ENCODE results near the gene SCCPDH.
"Not testable (repeated sequence)": the region's sequence is repeated elsewhere in the genome, so short reads cannot be mapped to it uniquely, and the experiment has no call there.

The SCCPDH gene

GRCh38 chr1:246798606-246799496, 74.6 kb downstream of the SCCPDH start:
- no peak for DNase-seq (ENCODE audit: low read depth in 1 of 2, low spot score in 1 of 2)

DNA sequence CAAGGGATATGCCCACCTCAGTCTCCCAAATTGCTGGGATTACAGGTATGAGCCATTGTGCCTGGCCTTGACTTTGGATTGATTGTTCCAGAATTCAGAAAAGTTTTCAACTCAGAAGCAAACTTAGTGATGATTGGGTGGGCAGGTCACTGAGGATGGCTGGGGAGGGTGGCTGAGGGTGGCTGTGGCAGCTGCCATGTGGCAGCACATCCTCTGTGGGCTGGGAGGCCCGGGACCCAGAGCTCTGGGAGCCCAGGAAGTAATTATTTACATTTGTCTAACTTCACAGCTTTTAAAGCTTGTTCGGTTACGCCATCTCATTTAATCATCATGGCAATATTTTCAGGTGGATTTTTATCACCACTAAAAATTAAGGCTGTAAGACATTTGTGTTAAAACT, 76.1 kb downstream of the SCCPDH start:
- no peak for DNase-seq (ENCODE audit: low read depth in 1 of 2, low spot score in 1 of 2)

DNA sequence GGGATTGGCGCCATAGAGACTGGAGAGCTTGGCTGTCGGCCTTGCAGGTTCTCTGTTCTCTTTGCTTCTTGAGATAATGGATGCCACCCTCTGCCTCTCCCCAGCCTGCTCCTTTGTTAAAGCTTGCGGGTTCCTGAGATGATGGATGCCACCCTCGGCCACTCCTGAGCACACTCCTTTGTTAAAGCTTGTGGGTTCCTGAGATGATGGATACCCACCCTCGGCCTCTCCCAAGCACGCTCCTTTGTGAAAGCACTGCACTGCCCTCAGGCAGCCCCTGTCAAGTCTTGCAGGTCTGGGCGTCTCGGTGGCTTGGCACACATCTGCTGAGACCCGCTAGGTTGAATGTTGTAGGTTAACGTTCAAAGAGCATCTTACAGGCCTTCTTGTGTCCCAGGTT, 76.5 kb downstream of the SCCPDH start:
- DNase-seq (ENCODE audit: low read depth in 1 of 2, low spot score in 1 of 2): no peak

GRCh38 chr1:246801241-246802020, 77.2 kb downstream of the SCCPDH start:
- no peak for DNase-seq (ENCODE audit: low read depth in 1 of 2, low spot score in 1 of 2)

DNA sequence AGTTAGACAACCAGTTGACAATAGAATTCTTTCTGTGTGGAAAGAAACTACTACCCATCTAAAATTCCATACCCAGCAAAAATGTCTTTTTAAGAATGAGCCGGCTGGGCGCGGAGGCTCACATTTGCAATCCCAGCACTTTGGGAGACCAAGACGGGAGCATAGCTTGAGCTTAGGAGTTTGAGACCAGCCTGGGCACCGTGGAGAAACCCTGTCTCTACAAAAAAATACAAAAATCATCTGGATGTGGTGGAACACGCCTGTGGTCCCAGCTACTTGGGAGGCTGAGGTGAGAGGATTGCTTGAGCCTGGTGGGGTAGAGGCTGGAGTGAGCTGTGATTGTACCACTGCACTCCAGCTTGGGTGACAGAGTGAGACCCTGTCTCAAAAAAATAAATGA, 79.2 kb downstream of the SCCPDH start:
- DNase-seq (ENCODE audit: low read depth in 1 of 2, low spot score in 1 of 2): no peak

DNA sequence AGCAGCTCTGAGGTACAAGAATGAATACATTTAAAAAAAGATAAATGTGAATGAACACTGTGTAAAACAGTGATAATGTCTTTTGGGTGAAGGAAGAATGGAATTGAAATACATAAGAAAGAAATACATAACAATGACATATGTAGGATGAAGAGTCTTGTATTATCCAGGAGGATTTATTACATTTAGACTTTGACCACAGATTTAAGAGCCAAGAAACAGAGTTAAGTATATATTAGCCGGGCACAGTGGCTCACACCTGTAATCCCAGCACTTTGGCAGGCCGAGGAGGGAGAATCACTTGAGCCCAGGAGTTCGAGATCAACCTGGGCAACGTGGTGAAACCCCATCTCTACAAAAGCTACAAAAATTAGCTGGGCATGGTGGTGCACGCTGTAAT, 79.7 kb downstream of the SCCPDH start:
- no peak for DNase-seq (ENCODE audit: low read depth in 1 of 2, low spot score in 1 of 2)

GRCh38 chr1:246805135-246805716, 81.0 kb downstream of the SCCPDH start:
- no peak for DNase-seq (ENCODE audit: low read depth in 1 of 2, low spot score in 1 of 2)

GRCh38 chr1:246809473-246809872, 85.3 kb downstream of the SCCPDH start:
- DNase-seq (ENCODE audit: low read depth in 1 of 2, low spot score in 1 of 2): no peak

GRCh38 chr1:246811985-246812384, 87.8 kb downstream of the SCCPDH start:
- no peak for DNase-seq (ENCODE audit: low read depth in 1 of 2, low spot score in 1 of 2)

GRCh38 chr1:246813325-246813724, 89.1 kb downstream of the SCCPDH start:
- not testable (repeated sequence) for DNase-seq (ENCODE audit: low read depth in 1 of 2, low spot score in 1 of 2)

- DNase-seq (ENCODE audit: low read depth in 1 of 2, low spot score in 1 of 2): no peak
These were observed 90.7 kb downstream of the SCCPDH start for GRCh38 chr1:246814890-246815289.

- no peak for DNase-seq (ENCODE audit: low read depth in 1 of 2, low spot score in 1 of 2)
These were observed 91.6 kb downstream of the SCCPDH start for GRCh38 chr1:246815693-246816270.

All from stimulated activated CD4-positive, alpha-beta T cell treated with anti-CD3 and anti-CD28 coated beads, Interleukin-15, amount 100 ng/mL, for 1 hour (primary cell).